Ectodermal cell (in vitro differentiated cells): Measurements from ENCODE around the gene C19orf81.
"Not testable (repeated sequence)": the region's sequence is repeated elsewhere in the genome, so short reads cannot be mapped to it uniquely, and the experiment has no call there.

ENCODE experiments used
- H3K27ac ChIP-seq: 2 replicates; pipeline ENCODE4 v1.7.0; 2013; ENCODE audit warnings: mild to moderate bottlenecking, low read depth, low read length; ENCODE audit not compliant: insufficient read depth, poor library complexity, severe bottlenecking
- H3K27me3 ChIP-seq: 2 replicates; pipeline ENCODE4 v1.7.0; 2013; ENCODE audit warnings: mild to moderate bottlenecking, low read length; ENCODE audit not compliant: insufficient read depth, control insufficient read depth, poor library complexity, severe bottlenecking
- H3K36me3 ChIP-seq: one replicate; pipeline ENCODE4 v1.7.0; 2013; ENCODE audit warnings: low read length; ENCODE audit not compliant: control insufficient read depth, insufficient read depth
- H3K4me1 ChIP-seq: one replicate; pipeline ENCODE4 v1.7.0; 2013; ENCODE audit warnings: low read length; ENCODE audit not compliant: control insufficient read depth, insufficient read depth
- H3K4me3 ChIP-seq: 2 replicates; pipeline ENCODE4 v1.7.0; 2013; ENCODE audit warnings: low read depth, low read length, control low read depth; ENCODE audit not compliant: insufficient read depth
- H3K9me3 ChIP-seq: 2 replicates; pipeline ENCODE4 v1.7.0; 2013; ENCODE audit warnings: mild to moderate bottlenecking, low read length, moderate library complexity; ENCODE audit not compliant: control insufficient read depth
- WGBS, 2 experiments: methylation state at CpG; one replicate each; pipeline ENCODE4 v1.1.7; 2013; ENCODE audit warnings: missing lambda C conversion rate in 2 of 2; 5-methylcytosine and 5-hydroxymethylcytosine counted together

C19orf81 gene

DNA sequence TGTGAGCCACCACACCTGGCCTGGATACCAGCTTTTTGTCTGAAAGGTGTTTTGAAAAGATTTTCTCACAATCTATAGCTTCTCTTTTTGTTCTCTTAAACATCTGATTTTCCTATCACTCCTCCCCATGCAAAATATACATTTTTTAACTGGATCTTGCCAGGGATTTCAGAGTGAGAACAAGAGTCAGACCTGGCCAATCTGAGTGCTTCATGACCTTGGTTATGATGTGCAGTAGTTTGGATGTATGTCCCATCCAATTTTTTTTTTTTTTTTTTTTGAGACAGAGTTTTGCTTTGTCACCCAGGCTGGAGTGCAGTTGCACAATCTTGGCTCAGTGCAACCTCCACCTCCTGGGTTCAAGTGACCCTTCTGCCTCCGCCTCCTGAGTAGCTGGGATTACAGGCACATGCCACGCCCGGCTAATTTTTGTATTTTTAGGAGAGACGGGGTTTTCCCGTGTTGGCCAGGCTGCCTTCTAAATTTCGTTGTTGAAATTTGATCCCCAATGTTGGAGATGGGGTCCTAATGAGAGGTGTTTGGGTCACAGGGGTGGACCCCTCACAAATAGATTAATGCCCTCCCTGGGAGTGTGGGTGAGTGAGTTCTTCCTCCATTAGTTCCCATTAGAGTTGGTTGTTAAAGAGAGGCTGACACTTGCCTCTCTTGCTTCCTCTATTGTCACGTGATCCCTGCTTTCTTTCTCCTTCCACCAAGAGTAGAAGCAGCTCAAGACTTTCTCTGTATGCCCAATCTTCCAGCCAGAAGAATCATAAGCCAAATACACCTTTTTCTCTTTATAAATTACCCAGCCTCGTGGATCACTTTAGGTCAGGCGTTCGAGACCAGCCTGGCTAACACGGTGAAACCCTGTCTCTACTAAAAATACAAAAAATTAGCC, 36.5 kb upstream of the C19orf81 start:
- 83 to 87% methylated on average over 5 to 6 of the region's 11 CpGs for WGBS, 2 experiments
- H3K27me3 ChIP-seq, H3K27ac ChIP-seq, H3K4me1 ChIP-seq, H3K4me3 ChIP-seq, H3K36me3 ChIP-seq, H3K9me3 ChIP-seq: not testable (repeated sequence)

DNA sequence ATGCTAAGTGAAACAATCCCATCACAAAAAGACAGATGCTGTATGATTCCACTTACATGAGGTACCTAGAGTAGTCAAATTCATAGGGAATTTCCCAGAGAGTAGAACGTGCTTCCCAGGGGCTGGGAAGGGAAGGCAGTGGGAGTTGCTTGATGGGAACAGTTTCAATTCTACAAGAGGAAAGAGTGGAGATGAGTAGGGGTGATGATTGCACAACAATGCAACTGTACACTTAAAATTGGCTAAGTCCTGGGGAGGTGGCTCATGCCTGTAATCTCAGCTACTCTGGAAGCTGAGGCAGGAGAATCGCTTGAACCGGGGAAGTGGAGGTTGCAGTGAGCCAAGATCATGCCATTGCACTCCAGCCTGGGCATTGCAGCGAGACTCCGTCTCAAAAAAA, 30.9 kb upstream of the C19orf81 start:
- H3K27me3 ChIP-seq, H3K4me3 ChIP-seq, H3K9me3 ChIP-seq, H3K36me3 ChIP-seq, H3K27ac ChIP-seq, H3K4me1 ChIP-seq: not testable (repeated sequence)
- WGBS, 2 experiments, result 81 to 88% methylated on average over 4 of the region's 5 CpGs

DNA sequence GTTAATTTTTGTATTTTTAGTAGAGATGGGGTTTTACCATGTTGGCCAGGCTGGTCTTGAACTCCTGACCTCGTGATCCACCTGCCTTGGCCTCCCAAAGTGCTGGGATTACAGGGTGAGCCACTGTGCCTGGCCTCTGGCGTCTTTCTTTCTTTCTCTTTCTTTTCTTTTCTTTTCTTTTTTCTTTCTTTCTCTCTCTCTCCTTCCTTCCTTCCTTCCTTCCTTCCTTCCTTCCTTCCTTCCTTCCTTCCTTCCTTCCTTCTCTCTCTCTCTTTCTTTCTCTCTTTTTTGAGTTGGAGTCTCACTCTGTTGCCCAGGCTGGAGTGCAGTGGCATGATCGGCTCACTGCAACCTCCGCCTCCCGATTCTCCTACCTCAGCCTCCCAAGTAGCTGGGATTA, 30.1 kb upstream of the C19orf81 start:
- H3K4me3 ChIP-seq, H3K9me3 ChIP-seq, H3K4me1 ChIP-seq, H3K36me3 ChIP-seq, H3K27me3 ChIP-seq, H3K27ac ChIP-seq: not testable (repeated sequence)
- 70 to 74% methylated on average over 5 of the region's 5 CpGs for WGBS, 2 experiments

DNA sequence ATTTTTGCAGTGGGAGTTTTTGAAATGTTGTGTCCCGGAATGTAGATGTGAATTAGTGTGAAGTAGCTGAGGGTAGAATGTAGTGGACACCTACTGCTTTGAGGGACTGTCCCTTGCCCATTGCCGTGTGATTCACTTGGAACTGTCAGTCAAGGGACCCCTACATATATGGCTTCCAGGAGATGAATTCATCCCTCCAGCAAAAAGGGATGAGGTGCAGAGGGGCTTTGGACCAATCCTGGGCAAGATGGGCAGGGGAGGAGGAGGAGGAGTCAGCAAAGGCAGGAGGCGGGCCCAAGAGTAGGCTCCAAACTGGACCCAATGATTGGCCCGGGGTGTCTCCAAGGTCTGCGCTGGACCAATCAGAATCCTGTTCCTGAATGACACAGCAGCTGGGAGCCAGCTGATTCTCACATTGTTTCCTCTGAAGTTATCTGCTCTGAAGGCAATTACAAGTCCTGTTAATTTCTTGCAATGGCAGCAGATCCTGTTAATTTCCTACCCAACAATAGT, 28.8 kb upstream of the C19orf81 start:
- WGBS, 2 experiments, result 93 to 100% methylated on average over 3 of the region's 5 CpGs

DNA sequence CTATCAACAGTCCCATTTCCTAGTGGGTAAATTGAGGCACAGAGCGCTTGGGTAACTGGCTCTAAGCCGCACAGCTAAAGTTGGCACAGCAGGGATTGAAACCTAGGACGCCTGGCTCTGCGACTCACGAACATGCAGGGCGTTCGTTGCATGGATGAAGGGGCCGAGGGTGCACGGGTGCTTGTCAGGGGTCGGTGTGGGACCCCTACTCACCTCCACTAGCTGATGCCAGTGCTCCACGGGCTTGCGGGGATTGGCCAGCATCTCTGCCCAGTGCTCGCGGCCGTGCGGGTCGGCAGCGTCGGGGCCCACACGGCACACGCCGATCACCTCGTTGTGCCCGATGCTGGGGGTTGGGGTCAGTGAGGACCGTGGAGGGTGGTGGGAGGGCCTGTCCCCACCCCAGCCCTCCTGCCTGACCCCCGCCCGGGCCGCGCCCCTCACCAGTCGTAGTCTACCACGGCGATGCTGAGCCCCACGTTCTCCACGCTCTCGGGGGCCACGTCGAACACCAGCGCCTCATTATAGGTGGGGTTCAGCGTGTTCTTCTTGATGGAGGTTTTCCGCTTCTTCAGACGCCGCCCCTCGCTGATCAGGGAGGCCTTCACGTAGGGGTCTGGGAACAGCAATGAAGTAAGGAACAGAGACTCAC, 24.2 kb upstream of the C19orf81 start:
- no peak overlapping the region for H3K27ac ChIP-seq
- no peaks in the 10 kb centered on the region for H3K4me1 ChIP-seq
- whole genome bisulfite sequencing, 2 experiments, result 92 to 93% methylated on average over 44 of the region's 44 CpGs
- H3K9me3 ChIP-seq, result no peaks in the 10 kb centered on the region
- no peaks in the 10 kb centered on the region for H3K36me3 ChIP-seq
- H3K27me3 ChIP-seq, result no peaks in the 10 kb centered on the region
- H3K4me3 ChIP-seq, result no peak overlapping the region

More for the DNA sequence above, 28.8 kb upstream of the C19orf81 start:
- H3K36me3 ChIP-seq, H3K9me3 ChIP-seq, H3K4me3 ChIP-seq, H3K27ac ChIP-seq, H3K4me1 ChIP-seq, H3K27me3 ChIP-seq: not testable (repeated sequence)

DNA sequence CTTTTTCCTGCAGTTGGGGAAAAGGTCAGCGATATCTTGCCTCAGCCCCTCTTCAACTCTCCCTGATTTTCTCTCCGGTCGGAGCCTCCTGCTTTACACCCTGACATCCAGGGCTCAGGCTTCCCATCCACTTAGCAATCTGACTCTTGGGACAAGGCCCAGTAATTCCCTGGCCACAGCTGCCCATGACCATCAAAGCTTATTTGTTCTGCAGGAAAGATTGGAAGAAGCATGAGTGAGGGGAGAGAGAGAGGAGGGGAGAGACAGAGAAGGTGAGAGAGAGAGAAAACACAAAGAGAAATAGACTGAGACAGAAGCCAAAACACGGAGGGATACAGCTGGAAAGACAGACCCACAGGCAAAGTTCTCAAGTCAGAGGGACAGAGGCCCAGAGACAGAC, 23.2 kb upstream of the C19orf81 start:
- H3K4me1 ChIP-seq, result no peaks in the 10 kb centered on the region
- H3K27me3 ChIP-seq, result no peaks in the 10 kb centered on the region
- H3K27ac ChIP-seq, result no peak overlapping the region
- no peaks in the 10 kb centered on the region for H3K9me3 ChIP-seq
- WGBS, 2 experiments, result 74 to 78% methylated on average over 4 of the region's 4 CpGs
- no peak overlapping the region for H3K4me3 ChIP-seq
- no peaks in the 10 kb centered on the region for H3K36me3 ChIP-seq

DNA sequence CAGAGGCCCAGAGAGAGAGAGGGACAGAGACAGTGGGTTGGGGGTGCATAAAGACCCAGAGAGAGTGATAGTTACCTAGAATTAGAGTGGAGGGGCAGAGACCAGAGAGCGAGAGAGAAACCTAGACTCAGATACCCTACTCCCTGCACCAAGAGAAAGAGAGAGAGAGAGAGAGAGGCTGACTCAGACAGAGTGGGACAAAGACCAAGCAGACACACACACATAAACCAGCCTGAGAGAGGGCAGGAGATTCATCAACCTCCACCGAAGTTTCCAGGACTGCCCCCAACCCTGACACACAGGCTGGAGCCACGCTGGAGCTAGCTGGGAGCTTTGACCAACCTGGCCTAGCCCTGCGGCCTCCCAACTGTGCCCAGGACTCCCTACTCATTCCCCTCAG, 22.4 kb upstream of the C19orf81 start:
- no peaks in the 10 kb centered on the region for H3K36me3 ChIP-seq
- 65 to 66% methylated on average over 3 to 4 of the region's 4 CpGs for WGBS, 2 experiments

DNA sequence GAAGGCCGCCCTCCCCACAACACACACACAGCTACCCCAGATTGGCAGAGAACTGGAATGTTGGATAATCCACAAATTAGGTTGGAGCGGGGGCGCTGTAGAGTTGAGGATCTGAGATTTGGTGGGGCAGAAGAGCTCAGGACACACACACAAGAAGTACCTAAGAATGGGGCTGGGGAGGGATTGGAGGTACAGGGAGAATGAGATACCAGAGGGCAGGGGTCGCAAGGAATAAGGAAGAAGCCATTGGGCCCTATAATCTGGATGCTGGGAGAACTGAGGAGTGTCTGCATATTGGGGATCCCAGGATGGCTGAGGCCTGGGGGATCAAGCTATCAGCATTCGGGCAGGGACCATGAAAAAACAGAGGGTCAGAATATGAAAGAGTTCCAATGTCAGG, 21.1 kb upstream of the C19orf81 start:
- Histone ChIP-seq H3K27me3 (no peaks in the 10 kb centered on the region), H3K4me1 (no peaks in the 10 kb centered on the region), H3K4me3 (no peak overlapping the region), H3K27ac (no peak overlapping the region), H3K36me3 (no peaks in the 10 kb centered on the region), H3K9me3 (no peaks in the 10 kb centered on the region)
- WGBS, 2 experiments, result 84 to 87% methylated on average over 4 of the region's 5 CpGs

More for the DNA sequence above, 22.4 kb upstream of the C19orf81 start:
- Histone ChIP-seq H3K27ac (no peak overlapping the region), H3K4me3 (no peak overlapping the region), H3K9me3 (no peaks in the 10 kb centered on the region), H3K27me3 (no peaks in the 10 kb centered on the region), H3K4me1 (no peaks in the 10 kb centered on the region)

DNA sequence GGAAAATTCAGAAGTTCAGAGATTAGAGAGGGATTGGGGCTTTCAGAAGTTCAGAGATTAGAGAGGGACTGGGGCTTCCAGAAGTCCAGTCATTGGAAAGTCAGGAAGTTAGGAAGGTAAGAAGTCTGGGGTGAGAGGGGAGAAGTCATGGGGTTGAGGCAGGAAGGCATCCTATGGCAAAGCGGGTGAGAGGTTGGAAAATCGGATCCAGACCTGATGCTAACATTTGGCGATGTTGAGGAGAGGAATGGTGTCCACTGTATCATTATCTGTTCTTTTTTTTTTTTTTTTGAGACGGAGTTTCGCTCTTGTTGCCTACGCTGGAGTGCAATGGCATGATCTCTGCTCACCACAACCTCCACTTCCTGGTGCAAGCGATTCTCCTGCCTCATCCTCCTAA, 20.7 kb upstream of the C19orf81 start:
- 78 to 86% methylated on average over 7 of the region's 7 CpGs for whole genome bisulfite sequencing, 2 experiments
- H3K9me3 ChIP-seq, result no peaks in the 10 kb centered on the region
- no peaks in the 10 kb centered on the region for H3K36me3 ChIP-seq
- no peaks in the 10 kb centered on the region for H3K27me3 ChIP-seq
- H3K4me1 ChIP-seq, result no peaks in the 10 kb centered on the region
- H3K4me3 ChIP-seq, result no peak overlapping the region
- no peak overlapping the region for H3K27ac ChIP-seq

DNA sequence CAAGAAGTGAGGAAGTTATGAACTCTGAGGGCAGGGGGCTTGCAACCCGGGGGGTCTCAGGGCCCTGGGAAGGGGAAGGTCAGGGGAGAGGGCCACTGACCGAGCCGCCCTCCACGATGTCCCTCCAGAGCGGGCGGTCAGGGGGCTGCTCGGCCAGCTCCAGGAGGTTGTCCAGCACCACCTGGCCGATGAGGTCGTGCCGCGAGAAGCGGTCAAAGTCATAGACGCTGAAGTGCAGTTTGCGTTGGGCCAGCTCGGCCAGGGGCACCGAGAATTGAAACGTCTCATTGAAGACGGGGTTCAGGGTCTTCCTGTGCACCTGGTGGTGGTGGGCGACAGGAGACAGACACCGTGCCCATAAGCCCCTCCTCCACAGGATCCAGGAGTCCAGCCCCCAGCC, 20.1 kb upstream of the C19orf81 start:
- Histone ChIP-seq H3K27ac (no peak overlapping the region), H3K4me1 (no peaks in the 10 kb centered on the region), H3K9me3 (no peaks in the 10 kb centered on the region), H3K36me3 (no peaks in the 10 kb centered on the region), H3K4me3 (no peak overlapping the region), H3K27me3 (no peaks in the 10 kb centered on the region)
- WGBS, 2 experiments, result 88 to 89% methylated on average over 20 of the region's 20 CpGs
